PC-3 (cell line): Measurements from ENCODE around the gene CDKL5.

Experiments used
- CTCF ChIP-seq: fragments of 300-600 bp; sonication (generic); conservative IDR thresholded peaks from 2 replicates; pipeline ENCODE4 v1.5.1; 2017; ENCODE audit warnings: antibody characterized with exemption, low read depth, mild to moderate bottlenecking, low read length
- EZH2phosphoT487 ChIP-seq: fragments of 300-600 bp; sonication (generic); IDR thresholded peaks from 2 replicates; pipeline ENCODE4 v1.6.1; 2018; ENCODE audit warnings: mild to moderate bottlenecking, antibody characterized with exemption, low read length, borderline replicate concordance

- no peak for TF ChIP-seq CTCF
- TF ChIP-seq EZH2phosphoT487, result no peak
Measured at GRCh38 chrX:18542131-18542530, 116.7 kb downstream of the CDKL5 start.
